Measurements from ENCODE around the gene GPR156.

GRCh38 chr3:120198305-120198878, 86.6 kb downstream of the GPR156 start:
- TF ChIP-seq, protein P1, sequence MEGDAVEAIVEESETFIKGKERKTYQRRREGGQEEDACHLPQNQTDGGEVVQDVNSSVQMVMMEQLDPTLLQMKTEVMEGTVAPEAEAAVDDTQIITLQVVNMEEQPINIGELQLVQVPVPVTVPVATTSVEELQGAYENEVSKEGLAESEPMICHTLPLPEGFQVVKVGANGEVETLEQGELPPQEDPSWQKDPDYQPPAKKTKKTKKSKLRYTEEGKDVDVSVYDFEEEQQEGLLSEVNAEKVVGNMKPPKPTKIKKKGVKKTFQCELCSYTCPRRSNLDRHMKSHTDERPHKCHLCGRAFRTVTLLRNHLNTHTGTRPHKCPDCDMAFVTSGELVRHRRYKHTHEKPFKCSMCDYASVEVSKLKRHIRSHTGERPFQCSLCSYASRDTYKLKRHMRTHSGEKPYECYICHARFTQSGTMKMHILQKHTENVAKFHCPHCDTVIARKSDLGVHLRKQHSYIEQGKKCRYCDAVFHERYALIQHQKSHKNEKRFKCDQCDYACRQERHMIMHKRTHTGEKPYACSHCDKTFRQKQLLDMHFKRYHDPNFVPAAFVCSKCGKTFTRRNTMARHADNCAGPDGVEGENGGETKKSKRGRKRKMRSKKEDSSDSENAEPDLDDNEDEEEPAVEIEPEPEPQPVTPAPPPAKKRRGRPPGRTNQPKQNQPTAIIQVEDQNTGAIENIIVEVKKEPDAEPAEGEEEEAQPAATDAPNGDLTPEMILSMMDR (IDR thresholded peaks at IDR 0.05 in 4 of 5, conservative IDR thresholded peaks at IDR 0.05 in 1 of 5), result peak in 1 of 5 experiments; percentile 16
- TF ChIP-seq POLR2A (IDR thresholded peaks at IDR 0.05), result no peak

Measured in gastrocnemius medialis (tissue), 4 donors.